Trophoblast cell (in vitro differentiated cells and primary cell): ENCODE results near the gene CRYBG1.

Source experiments
- DNase-seq, 2 donors: peaks; one replicate each; pipeline ENCODE4 v3.0.0-alpha.2; 2016
- H2AFZ ChIP-seq: 2 replicates; pipeline ENCODE4 v1.6.1; 2013; ENCODE audit warnings: low read length, moderate library complexity, mild to moderate bottlenecking; ENCODE audit not compliant: insufficient read depth, poor library complexity
- H2AK5ac ChIP-seq: 2 replicates; pipeline ENCODE4 v1.6.1; 2013; ENCODE audit warnings: mild to moderate bottlenecking, low read length
- H2BK120ac ChIP-seq: 2 replicates; pipeline ENCODE4 v1.6.1; 2013; ENCODE audit warnings: low read length, mild to moderate bottlenecking, moderate library complexity; ENCODE audit not compliant: insufficient read depth, poor library complexity
- H2BK12ac ChIP-seq: 2 replicates; pipeline ENCODE4 v1.6.1; 2013; ENCODE audit warnings: mild to moderate bottlenecking, low read length, moderate library complexity
- H2BK5ac ChIP-seq: 2 replicates; pipeline ENCODE4 v1.6.1; 2013; ENCODE audit warnings: low read length, low read depth, moderate library complexity, mild to moderate bottlenecking; ENCODE audit not compliant: poor library complexity
- H3K14ac ChIP-seq: 2 replicates; pipeline ENCODE4 v1.6.1; 2013; ENCODE audit warnings: mild to moderate bottlenecking, low read length
- H3K18ac ChIP-seq: 2 replicates; pipeline ENCODE4 v1.6.1; 2013; ENCODE audit warnings: mild to moderate bottlenecking, low read length
- H3K23ac ChIP-seq: 2 replicates; pipeline ENCODE4 v1.6.1; 2013; ENCODE audit warnings: low read length
- H3K27ac ChIP-seq: 2 replicates; pipeline ENCODE4 v1.5.1; 2013; ENCODE audit warnings: low read depth, mild to moderate bottlenecking, inconsistent platforms, low read length, moderate library complexity
- H3K27me3 ChIP-seq: 2 replicates; pipeline ENCODE4 v1.6.1; 2013; ENCODE audit warnings: inconsistent platforms, mild to moderate bottlenecking, low read length, moderate library complexity; ENCODE audit not compliant: insufficient read depth
- H3K36me3 ChIP-seq, 2 experiments: 1 replicate in 1 of 2; 2 replicates in 1 of 2; pipeline ENCODE4 v1.6.1; 2013; ENCODE audit warnings: low read length in 2 of 2, mild to moderate bottlenecking in 2 of 2, moderate library complexity in 1 of 2; ENCODE audit not compliant: insufficient read depth in 2 of 2, control insufficient read depth in 1 of 2
- H3K4ac ChIP-seq: 2 replicates; pipeline ENCODE4 v1.6.1; 2013; ENCODE audit warnings: low read depth, mild to moderate bottlenecking, low read length, moderate library complexity
- H3K4me1 ChIP-seq, 2 experiments: 1 replicate in 1 of 2; 2 replicates in 1 of 2; pipeline ENCODE4 v1.6.1; 2013; ENCODE audit warnings: low read length in 2 of 2, mild to moderate bottlenecking in 2 of 2, moderate library complexity in 1 of 2; ENCODE audit not compliant: insufficient read depth in 2 of 2, control insufficient read depth in 1 of 2
- H3K4me2 ChIP-seq: 2 replicates; pipeline ENCODE4 v1.6.1; 2013; ENCODE audit warnings: inconsistent platforms, mild to moderate bottlenecking, low read length, moderate library complexity
- H3K4me3 ChIP-seq: 2 replicates; pipeline ENCODE4 v1.5.1; 2013; ENCODE audit warnings: mild to moderate bottlenecking, low read depth, low read length, inconsistent platforms
- H3K79me1 ChIP-seq: one replicate; pipeline ENCODE4 v1.6.1; 2013; ENCODE audit warnings: low read length
- H3K79me2 ChIP-seq: 2 replicates; pipeline ENCODE4 v1.6.1; 2013; ENCODE audit warnings: low read length, mild to moderate bottlenecking; ENCODE audit not compliant: control insufficient read depth, insufficient read depth, poor library complexity
- H3K9ac ChIP-seq: 2 replicates; pipeline ENCODE4 v1.6.1; 2013; ENCODE audit warnings: mild to moderate bottlenecking, low read length
- H3K9me3 ChIP-seq: 2 replicates; pipeline ENCODE4 v1.6.1; 2013; ENCODE audit warnings: low read depth, mild to moderate bottlenecking, control low read depth, inconsistent platforms, low read length; ENCODE audit not compliant: insufficient read depth
- H4K12ac ChIP-seq: 2 replicates; pipeline ENCODE4 v1.6.1; 2013; ENCODE audit warnings: low read depth, mild to moderate bottlenecking, low read length, moderate library complexity
- H4K8ac ChIP-seq: 2 replicates; pipeline ENCODE4 v1.6.1; 2013; ENCODE audit warnings: low read depth, mild to moderate bottlenecking, low read length, moderate library complexity
- H4K91ac ChIP-seq: one replicate; pipeline ENCODE4 v1.6.1; 2013; ENCODE audit warnings: low read depth, mild to moderate bottlenecking, low read length, moderate library complexity
- WGBS: extraction: QIAGEN DNeasy Blood & Tissue Kit; methylation state at CpG from one replicate; pipeline ENCODE4 v1.1.7; 2013; ENCODE audit warnings: missing lambda C conversion rate; ENCODE audit not compliant: insufficient read length, insufficient coverage; ENCODE audit errors: extremely low coverage; 5-methylcytosine and 5-hydroxymethylcytosine counted together

Gene CRYBG1

DNA sequence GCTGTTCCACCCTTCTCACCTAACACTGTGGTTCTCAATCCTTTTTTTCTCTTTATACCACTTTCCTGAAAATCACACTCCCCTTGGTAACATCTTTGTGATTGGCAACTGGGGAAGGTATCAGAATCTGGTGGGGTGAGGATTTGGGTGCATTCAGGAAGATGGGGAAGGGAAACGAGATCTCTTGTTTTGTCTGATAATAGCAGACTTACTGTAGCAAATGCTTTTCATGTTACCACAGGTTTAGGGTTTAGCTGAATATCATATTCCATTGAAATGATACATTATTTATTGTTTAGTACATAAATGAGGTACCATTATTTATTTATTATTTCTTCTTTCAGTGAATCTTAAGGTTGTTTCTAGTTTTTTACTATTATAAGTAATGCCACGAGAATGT, 168.0 kb downstream of the CRYBG1 start:
- H2BK12ac ChIP-seq = no peak overlapping the region
- no peak overlapping the region for H3K9ac ChIP-seq
- H3K79me1 ChIP-seq = no peaks in the 10 kb centered on the region
- H2BK120ac ChIP-seq = no peak overlapping the region
- no peak overlapping the region for H3K4me3 ChIP-seq
- H3K27ac ChIP-seq = no peak overlapping the region
- H3K18ac ChIP-seq = no peak overlapping the region
- H3K23ac ChIP-seq = no peak overlapping the region
- no peak for DNase-seq
- no peaks in the 10 kb centered on the region for H3K27me3 ChIP-seq
- no peak overlapping the region for H4K8ac ChIP-seq
- no peak overlapping the region for H2AFZ ChIP-seq
- H4K91ac ChIP-seq = no peak overlapping the region
- H2BK5ac ChIP-seq = no peak overlapping the region
- no peak overlapping the region for H4K12ac ChIP-seq
- no CpG with 5 or more reads among the region's 2 CpGs for WGBS
- no peak overlapping the region for H3K4ac ChIP-seq
- no peak overlapping the region for H3K4me2 ChIP-seq
- H2AK5ac ChIP-seq = no peak overlapping the region
- H3K79me2 ChIP-seq = no peaks in the 10 kb centered on the region
- no peak overlapping the region for H3K14ac ChIP-seq
- no peaks in the 10 kb centered on the region for H3K9me3 ChIP-seq
- H3K36me3 ChIP-seq = no peaks in the 10 kb centered on the region
- peaks cover 0 to 1% of the 10 kb centered on the region in 2 experiments for H3K4me1 ChIP-seq

DNA sequence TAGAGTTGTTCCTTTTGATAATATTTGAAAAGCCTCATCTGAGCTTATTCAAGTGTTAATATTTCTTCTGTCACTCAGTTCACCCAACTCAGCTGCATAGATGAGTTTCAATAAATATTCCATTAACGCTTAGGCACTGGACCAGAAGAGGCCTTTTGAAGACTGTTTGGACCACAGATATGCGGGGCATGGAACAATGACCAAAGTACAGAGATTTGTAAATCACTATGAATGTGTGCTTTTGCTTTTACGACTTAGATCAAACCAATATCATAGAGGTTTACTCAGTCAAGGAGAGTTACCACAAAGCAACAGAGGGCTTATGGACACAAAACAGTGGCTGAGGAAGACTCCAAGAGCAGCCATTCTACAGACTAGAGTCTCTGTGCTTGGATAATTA, 168.9 kb downstream of the CRYBG1 start:
- no peaks in the 10 kb centered on the region for H3K79me1 ChIP-seq
- H3K36me3 ChIP-seq = no peaks in the 10 kb centered on the region
- no peak overlapping the region for H3K4me3 ChIP-seq
- no peak overlapping the region for H2BK5ac ChIP-seq
- no peak overlapping the region for H3K27ac ChIP-seq
- DNase-seq = no peak
- H4K8ac ChIP-seq = no peak overlapping the region
- no peak overlapping the region for H3K9ac ChIP-seq
- no peak overlapping the region for H2AK5ac ChIP-seq
- H3K18ac ChIP-seq = no peak overlapping the region
- no CpG with 5 or more reads among the region's 3 CpGs for WGBS
- no peak overlapping the region for H3K4ac ChIP-seq
- H3K23ac ChIP-seq = no peak overlapping the region
- no peak overlapping the region for H2BK120ac ChIP-seq
- no peaks in the 10 kb centered on the region for H3K27me3 ChIP-seq
- H3K4me1 ChIP-seq = peaks cover 0 to 1% of the 10 kb centered on the region in 2 experiments
- no peak overlapping the region for H3K4me2 ChIP-seq
- no peak overlapping the region for H3K14ac ChIP-seq
- H4K91ac ChIP-seq = no peak overlapping the region
- H3K79me2 ChIP-seq = no peaks in the 10 kb centered on the region
- H2AFZ ChIP-seq = no peak overlapping the region
- H3K9me3 ChIP-seq = no peaks in the 10 kb centered on the region
- H2BK12ac ChIP-seq = no peak overlapping the region
- H4K12ac ChIP-seq = no peak overlapping the region

DNA sequence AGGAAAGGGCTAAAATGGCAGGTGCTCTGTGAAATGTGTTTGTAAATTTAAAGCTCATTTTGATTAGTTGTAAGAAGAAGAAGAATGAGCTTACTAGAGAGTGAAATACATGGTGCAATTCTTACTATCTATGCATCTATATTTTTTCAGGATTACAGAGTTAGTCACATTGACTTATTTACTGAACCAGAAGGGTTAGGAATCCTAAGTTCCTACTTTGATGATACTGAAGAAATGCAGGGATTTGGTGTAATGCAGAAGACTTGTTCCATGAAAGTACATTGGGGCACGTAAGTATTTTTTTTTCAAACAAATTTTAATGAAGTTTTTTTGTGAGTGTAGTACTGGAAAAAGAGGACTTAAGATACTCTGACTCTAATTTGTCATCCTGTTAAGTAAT, 169.5 kb downstream of the CRYBG1 start:
- H3K79me1 ChIP-seq = no peaks in the 10 kb centered on the region
- no peaks in the 10 kb centered on the region for H3K79me2 ChIP-seq
- H2AK5ac ChIP-seq = no peak overlapping the region
- peak in 1 of 2 donors; percentile 61 for DNase-seq
- no peak overlapping the region for H3K4me2 ChIP-seq
- no peak overlapping the region for H2AFZ ChIP-seq
- no peak overlapping the region for H2BK5ac ChIP-seq
- H3K4me1 ChIP-seq = peaks cover 0 to 1% of the 10 kb centered on the region in 2 experiments
- WGBS = no CpG with 5 or more reads among the region's 1 CpG
- H3K4me3 ChIP-seq = no peak overlapping the region
- H4K12ac ChIP-seq = no peak overlapping the region
- no peak overlapping the region for H3K14ac ChIP-seq
- H2BK120ac ChIP-seq = no peak overlapping the region
- no peaks in the 10 kb centered on the region for H3K9me3 ChIP-seq
- no peak overlapping the region for H3K18ac ChIP-seq
- no peaks in the 10 kb centered on the region for H3K36me3 ChIP-seq
- no peak overlapping the region for H3K9ac ChIP-seq
- H4K91ac ChIP-seq = no peak overlapping the region
- no peak overlapping the region for H2BK12ac ChIP-seq
- H3K4ac ChIP-seq = no peak overlapping the region
- no peak overlapping the region for H4K8ac ChIP-seq
- no peak overlapping the region for H3K23ac ChIP-seq
- no peak overlapping the region for H3K27ac ChIP-seq
- H3K27me3 ChIP-seq = no peaks in the 10 kb centered on the region

DNA sequence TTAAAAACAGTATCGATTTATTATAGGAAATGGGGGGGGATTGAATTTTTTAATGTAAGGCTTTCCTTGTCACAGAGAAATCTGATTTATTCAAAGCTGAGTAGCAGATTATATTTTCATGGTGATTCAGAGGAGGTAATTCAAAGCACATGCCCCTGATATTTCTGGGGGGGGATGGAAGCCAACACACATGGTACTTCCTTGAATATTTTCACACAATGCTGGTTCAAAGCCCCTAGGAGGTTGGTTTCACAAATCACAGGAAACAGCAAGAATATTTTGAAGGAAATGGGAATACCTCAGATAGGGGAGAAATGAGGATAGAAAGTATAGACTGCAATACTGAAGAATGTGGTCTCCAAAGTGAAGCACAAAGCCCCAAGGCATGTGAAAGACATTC, 170.0 kb downstream of the CRYBG1 start:
- Histone ChIP-seq H3K4me2 (no peak overlapping the region), H2BK12ac (no peak overlapping the region), H4K91ac (no peak overlapping the region), H2AK5ac (no peak overlapping the region), H3K4me1 (peaks cover 0 to 1% of the 10 kb centered on the region in 2 experiments), H3K18ac (no peak overlapping the region), H3K9me3 (no peaks in the 10 kb centered on the region), H4K12ac (no peak overlapping the region), H3K4ac (no peak overlapping the region), H3K27ac (no peak overlapping the region), H2AFZ (no peak overlapping the region), H3K27me3 (no peaks in the 10 kb centered on the region), H3K79me2 (no peaks in the 10 kb centered on the region), H3K36me3 (no peaks in the 10 kb centered on the region), H4K8ac (no peak overlapping the region), H3K79me1 (no peaks in the 10 kb centered on the region), H3K14ac (no peak overlapping the region), H3K23ac (no peak overlapping the region), H3K4me3 (no peak overlapping the region), H2BK120ac (no peak overlapping the region), H3K9ac (no peak overlapping the region), H2BK5ac (no peak overlapping the region)
- no CpG with 5 or more reads among the region's 1 CpG for WGBS
- peak; percentile 66 to 90 for DNase-seq
